ENCODE data around the gene CCNL2. TPM values are rescaled to one million over a fixed set of nuclear protein-coding genes. Genes with fewer than 3 reads are reported as not detected.

CCNL2 gene
- total RNA-seq, 3 donors from 2014 or later, result 123 to 172 (median 151) TPM

- Histone ChIP-seq H3K36me3 (ENCODE audit: low read depth) (no peaks in the 10 kb centered on the region), H3K4me1 (ENCODE audit: low read depth) (peaks cover 12% of the 10 kb centered on the region), H3K4me3 (no peak overlapping the region), H3K9me3 (no peaks in the 10 kb centered on the region)
- ATAC-seq (no peak), DNase-seq (peak in 1 of 3 donors; percentile 34)
- no peak for TF ChIP-seq CTCF (IDR thresholded peaks at IDR 0.05)
- intact Hi-C loops (cut with DNase I, micrococcal nuclease), result no loop called here
These were observed 44.6 kb downstream of the CCNL2 start for GRCh38 chr1:1354271-1355247.

GRCh38 chr1:1353389-1354151 is 45.6 kb downstream of the CCNL2 start:
- no peaks in the 10 kb centered on the region for H3K36me3 ChIP-seq (ENCODE audit: low read depth)
- intact Hi-C loops (cut with DNase I, micrococcal nuclease), result loop anchor here in 1 of 2 donors (2.0 kb wide), 1 partner anchor 21 kb away; the partner anchor contains the start of gene AURKAIP1
- H3K9me3 ChIP-seq, result no peaks in the 10 kb centered on the region
- TF ChIP-seq CTCF (IDR thresholded peaks at IDR 0.05), result no peak
- ATAC-seq (no peak), DNase-seq (no peak)
- H3K4me3 ChIP-seq, result no peak overlapping the region
- peaks cover 12% of the 10 kb centered on the region for H3K4me1 ChIP-seq (ENCODE audit: low read depth)

GRCh38 chr1:1352786-1353388 is 46.2 kb downstream of the CCNL2 start:
- Histone ChIP-seq H3K4me3 (no peak overlapping the region), H3K4me1 (ENCODE audit: low read depth) (peaks cover 16% of the 10 kb centered on the region), H3K36me3 (ENCODE audit: low read depth) (no peaks in the 10 kb centered on the region), H3K9me3 (no peaks in the 10 kb centered on the region)
- intact Hi-C loops (cut with DNase I, micrococcal nuclease), result loop anchor here in 1 of 2 donors (2.0 kb wide), 1 partner anchor 22 kb away; the partner anchor contains the start of gene AURKAIP1
- ATAC-seq (no peak), DNase-seq (no peak)
- TF ChIP-seq CTCF (IDR thresholded peaks at IDR 0.05), result no peak

GRCh38 chr1:1351511-1352427 is 47.4 kb downstream of the CCNL2 start:
- ATAC-seq, result no peak
- Histone ChIP-seq H3K4me3 (no peak overlapping the region), H3K9me3 (no peaks in the 10 kb centered on the region), H3K36me3 (ENCODE audit: low read depth) (no peaks in the 10 kb centered on the region), H3K4me1 (ENCODE audit: low read depth) (peaks cover 27% of the 10 kb centered on the region)
- TF ChIP-seq CTCF (IDR thresholded peaks at IDR 0.05), result no peak
- intact Hi-C loops (cut with DNase I, micrococcal nuclease), result loop anchor here in 1 of 2 donors (2.0 kb wide), 1 partner anchor 23 kb away; the partner anchor contains the start of gene AURKAIP1
- DNase-seq, result no peak

Data from mucosa of descending colon (tissue), 3 donors.